Measurements from ENCODE around the gene ATXN1L. TPM values are rescaled to one million over a fixed set of nuclear protein-coding genes. Genes with fewer than 3 reads are reported as not detected.

ATXN1L gene
- total RNA-seq, 5 donors from 2014 or later (not counting 1 experiment from before 2014, with no cell fraction given), result 26.8 to 44.0 (median 29.3) TPM

GRCh38 chr16:71889147-71889546 is 43.4 kb downstream of the ATXN1L start:
- no peaks in the 10 kb centered on the region for H3K9me3 ChIP-seq
- H3K4me1 Mint-ChIP-seq, result peaks cover 12 to 19% (median 14%) of the 10 kb centered on the region in 3 donors
- ATAC-seq (replicated peaks in 1 of 4) (no peak), DNase-seq (no peak)
- H3K9me3 Mint-ChIP-seq, result no peaks in the 10 kb centered on the region
- CTCF ChIA-PET, result interaction anchor here in 1 of 2 donors (0.6 kb wide), 1 partner anchor 16 kb away, joined by 4 read pairs; no protein-coding TSS in a partner anchor
- H3K4me3 ChIP-seq (ENCODE audit: control insufficient read depth in 1 of 2, extremely low read depth in 1 of 2, low read length in 1 of 2), result no peak overlapping the region
- H3K27ac Mint-ChIP-seq, result no peak overlapping the region
- H3K27me3 Mint-ChIP-seq, result no peaks in the 10 kb centered on the region
- H3K4me1 ChIP-seq (ENCODE audit: control insufficient read depth in 1 of 2, extremely low read depth in 1 of 2, insufficient read depth in 2 of 2, low read length in 2 of 2), result peaks cover 2 to 18% of the 10 kb centered on the region in 2 experiments
- no peak overlapping the region for H3K4me3 Mint-ChIP-seq
- H3K36me3 Mint-ChIP-seq, result no peaks in the 10 kb centered on the region
- H3K27ac ChIP-seq (ENCODE audit: low read length), result no peak overlapping the region
- H3K27me3 ChIP-seq (replicated peaks in 1 of 2; ENCODE audit: control insufficient read depth in 2 of 2, extremely low read depth in 1 of 2, insufficient read depth in 2 of 2, low read length in 1 of 2), result no peaks in the 10 kb centered on the region
- H3K36me3 ChIP-seq (ENCODE audit: control insufficient read depth in 2 of 2, extremely low read depth in 1 of 2, insufficient read depth in 1 of 2, low read length in 1 of 2), result no peaks in the 10 kb centered on the region
- no CpG with 5 or more reads among the region's 3 CpGs for WGBS (ENCODE audit: insufficient coverage)
- POLR2A ChIA-PET, result interaction anchor here in 1 of 2 donors (0.6 kb wide), 2 partner anchors 13 to 17 kb away, joined by 3 read pairs; no protein-coding TSS in a partner anchor

DNA sequence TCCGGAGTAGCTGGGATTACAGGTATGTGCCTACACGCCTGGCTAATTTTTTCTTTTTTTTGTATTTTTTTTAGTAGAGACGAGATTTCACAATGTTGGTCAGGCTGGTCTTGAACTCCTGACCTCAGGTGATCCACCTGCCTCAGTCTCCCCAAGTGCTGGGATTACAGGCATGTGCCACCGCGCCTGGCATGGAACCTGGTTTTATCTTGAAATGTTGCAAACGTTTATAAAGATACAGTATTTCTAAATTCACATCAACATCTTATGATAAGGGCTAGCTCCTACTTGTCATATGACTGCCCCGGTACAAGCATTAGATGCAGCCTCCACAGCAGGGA is 48.1 kb downstream of the ATXN1L start:
- Mint-ChIP-seq H3K4me1 (peaks cover 24 to 33% (median 29%) of the 10 kb centered on the region in 3 donors), H3K27me3 (no peaks in the 10 kb centered on the region), H3K27ac (peak overlapping the region; percentile 95 to 96), H3K4me3 (peak overlapping the region; percentile 96 to 98 (median 96)), H3K9me3 (no peaks in the 10 kb centered on the region), H3K36me3 (peaks cover 3% of the 10 kb centered on the region)
- no peak for ATAC-seq (replicated peaks in 1 of 4)
- Histone ChIP-seq H3K4me3 (ENCODE audit: control insufficient read depth in 1 of 2, extremely low read depth in 1 of 2, low read length in 1 of 2) (peak overlapping the region; percentile 70 to 98), H3K9me3 (no peaks in the 10 kb centered on the region), H3K27ac (ENCODE audit: low read length) (peak overlapping the region; percentile 86), H3K4me1 (ENCODE audit: control insufficient read depth in 1 of 2, extremely low read depth in 1 of 2, insufficient read depth in 2 of 2, low read length in 2 of 2) (peaks cover 14 to 31% of the 10 kb centered on the region in 2 experiments), H3K27me3 (replicated peaks in 1 of 2; ENCODE audit: control insufficient read depth in 2 of 2, extremely low read depth in 1 of 2, insufficient read depth in 2 of 2, low read length in 1 of 2) (no peaks in the 10 kb centered on the region), H3K36me3 (ENCODE audit: control insufficient read depth in 2 of 2, extremely low read depth in 1 of 2, insufficient read depth in 1 of 2, low read length in 1 of 2) (peaks cover 0 to 3% of the 10 kb centered on the region in 2 donors)
- ChIA-PET CTCF (interaction anchor here (0.6 to 1.8 kb wide), 8 partner anchors 10 to 578 kb away, joined by 3 to 12 read pairs (median 4); partner anchors contain the start of gene ZNF821 (in 1 of the 2)), POLR2A (interaction anchor here (0.5 to 1.6 kb wide), 9 partner anchors 8 to 329 kb away, joined by 3 to 4 read pairs (median 4); partner anchors contain the start of gene ZNF821 (in 1 of the 2))
- no peak for DNase-seq
- WGBS (ENCODE audit: insufficient coverage), result 50% methylated on average over 2 of the region's 7 CpGs

GRCh38 chr16:71894229-71894920 is 48.6 kb downstream of the ATXN1L start:
- peaks cover 14 to 35% of the 10 kb centered on the region in 2 experiments for H3K4me1 ChIP-seq (ENCODE audit: control insufficient read depth in 1 of 2, extremely low read depth in 1 of 2, insufficient read depth in 2 of 2, low read length in 2 of 2)
- CTCF ChIA-PET, result interaction anchor here (0.6 to 1.8 kb wide), 9 partner anchors 8 to 579 kb away, joined by 3 to 12 read pairs (median 4); partner anchors contain the start of gene ZNF821 (in 1 of the 2)
- Mint-ChIP-seq H3K36me3 (peaks cover 3% of the 10 kb centered on the region), H3K9me3 (no peaks in the 10 kb centered on the region), H3K4me3 (peak overlapping the region; percentile 96 to 98 (median 96)), H3K27ac (peak overlapping the region; percentile 95 to 96), H3K4me1 (peaks cover 29 to 38% (median 34%) of the 10 kb centered on the region in 3 donors), H3K27me3 (no peaks in the 10 kb centered on the region)
- peak overlapping the region; percentile 86 for H3K27ac ChIP-seq (ENCODE audit: low read length)
- H3K9me3 ChIP-seq, result no peaks in the 10 kb centered on the region
- peaks cover 0 to 3% of the 10 kb centered on the region in 2 donors for H3K36me3 ChIP-seq (ENCODE audit: control insufficient read depth in 2 of 2, extremely low read depth in 1 of 2, insufficient read depth in 1 of 2, low read length in 1 of 2)
- POLR2A ChIA-PET, result interaction anchor here (0.6 to 1.7 kb wide), 8 partner anchors 9 to 329 kb away, joined by 3 to 8 read pairs (median 4); partner anchors contain the start of genes AP1G1 (in 1 of the 2) and ZNF821 (in 1 of the 2)
- peak in 25 of 35 experiments; percentile 9 to 63 (median 23) for DNase-seq
- peak overlapping the region; percentile 70 to 98 for H3K4me3 ChIP-seq (ENCODE audit: control insufficient read depth in 1 of 2, extremely low read depth in 1 of 2, low read length in 1 of 2)
- no peaks in the 10 kb centered on the region for H3K27me3 ChIP-seq (replicated peaks in 1 of 2; ENCODE audit: control insufficient read depth in 2 of 2, extremely low read depth in 1 of 2, insufficient read depth in 2 of 2, low read length in 1 of 2)
- WGBS (ENCODE audit: insufficient coverage), result under 1% methylated on average over 23 of the region's 31 CpGs
- peak in 2 of 4 experiments; percentile 5 to 15 for ATAC-seq (replicated peaks in 1 of 4)

DNA sequence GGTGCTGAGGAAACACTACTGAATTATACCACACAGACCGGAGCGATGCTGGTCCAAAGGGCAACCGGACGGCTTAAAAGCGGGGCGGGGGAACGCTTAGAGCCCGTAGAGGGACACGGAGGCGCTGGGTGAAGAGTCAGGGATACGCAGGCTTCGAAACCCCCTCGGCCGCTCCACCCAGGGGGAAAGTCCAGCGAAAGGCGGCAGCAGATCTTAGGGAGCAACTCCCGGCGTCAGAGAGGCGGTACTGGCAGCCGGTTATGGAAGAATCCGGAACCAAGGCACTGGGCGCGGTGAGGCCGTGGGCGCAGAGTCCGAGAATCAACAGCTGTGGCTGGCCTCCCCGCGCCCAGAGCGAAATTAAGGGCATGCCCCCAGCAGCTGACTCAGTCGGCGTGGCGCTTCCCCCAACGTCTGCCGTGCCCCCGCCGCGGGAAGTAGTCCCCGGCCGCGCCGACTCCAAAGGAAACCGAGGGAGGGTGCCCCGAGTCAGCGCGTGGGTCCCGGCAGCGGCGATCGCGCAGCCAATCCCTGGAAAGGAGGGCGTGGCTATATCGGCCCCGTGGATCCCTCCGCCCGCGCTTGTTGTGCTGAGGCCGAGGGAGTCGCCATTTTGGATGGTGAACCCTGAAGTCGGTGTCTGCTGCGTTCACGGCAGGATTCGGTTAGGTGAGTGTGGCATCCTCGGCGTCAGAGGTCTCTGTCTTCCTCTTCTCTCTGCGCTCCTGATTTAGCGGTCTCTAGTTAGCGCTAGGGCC is 49.3 kb downstream of the ATXN1L start, which contains the start of gene IST1:
Gene IST1 (plus strand): TSS at position 611 of the 758 bp plus-strand sequence. CDS start 20,110 bp downstream, outside the sequence.
- H3K36me3 Mint-ChIP-seq, result peaks cover 3% of the 10 kb centered on the region

GRCh38 chr16:71895679-71896365 is 50.0 kb downstream of the ATXN1L start:
- ChIA-PET CTCF (interaction anchor here (0.5 to 1.7 kb wide), 4 partner anchors 10 to 107 kb away, joined by 3 to 7 read pairs (median 4); no protein-coding TSS in a partner anchor), POLR2A (interaction anchor here (0.5 to 1.7 kb wide), 6 partner anchors 11 to 115 kb away, joined by 3 to 9 read pairs (median 3); partner anchors contain the start of genes AP1G1 (in 1 of the 2) and ZNF821 (in 1 of the 2))
- no peaks in the 10 kb centered on the region for H3K9me3 Mint-ChIP-seq
- no peaks in the 10 kb centered on the region for H3K27me3 ChIP-seq (replicated peaks in 1 of 2; ENCODE audit: control insufficient read depth in 2 of 2, extremely low read depth in 1 of 2, insufficient read depth in 2 of 2, low read length in 1 of 2)
- H3K4me1 Mint-ChIP-seq, result peaks cover 41 to 52% (median 46%) of the 10 kb centered on the region in 3 donors
- peaks cover 16 to 42% of the 10 kb centered on the region in 2 experiments for H3K4me1 ChIP-seq (ENCODE audit: control insufficient read depth in 1 of 2, extremely low read depth in 1 of 2, insufficient read depth in 2 of 2, low read length in 2 of 2)
- peak in 16 of 35 experiments; percentile 9 to 39 (median 21) for DNase-seq
- peak overlapping the region; percentile 96 to 98 (median 96) for H3K4me3 Mint-ChIP-seq
- WGBS (ENCODE audit: insufficient coverage), result 0% methylated on average over 40 of the region's 44 CpGs
- H3K9me3 ChIP-seq, result no peaks in the 10 kb centered on the region
- H3K4me3 ChIP-seq (ENCODE audit: control insufficient read depth in 1 of 2, extremely low read depth in 1 of 2, low read length in 1 of 2), result peak overlapping the region; percentile 70 to 98
- peak; percentile 22 to 34 (median 31) for ATAC-seq (replicated peaks in 1 of 4)
- peak overlapping the region; percentile 86 for H3K27ac ChIP-seq (ENCODE audit: low read length)
- H3K27ac Mint-ChIP-seq, result peak overlapping the region; percentile 95 to 96
- peaks cover 7% of the 10 kb centered on the region for H3K36me3 Mint-ChIP-seq
- H3K27me3 Mint-ChIP-seq, result no peaks in the 10 kb centered on the region
- H3K36me3 ChIP-seq (ENCODE audit: control insufficient read depth in 2 of 2, extremely low read depth in 1 of 2, insufficient read depth in 1 of 2, low read length in 1 of 2), result peaks cover 0 to 3% of the 10 kb centered on the region in 2 donors

More for the DNA sequence above, 49.3 kb downstream of the ATXN1L start, which contains the start of gene IST1:
- CTCF ChIA-PET, result interaction anchor here (0.5 to 1.8 kb wide), 8 partner anchors 9 to 107 kb away, joined by 3 to 12 read pairs (median 5); partner anchors contain the start of gene ZNF821 (in 1 of the 2)
- no peaks in the 10 kb centered on the region for H3K27me3 ChIP-seq (replicated peaks in 1 of 2; ENCODE audit: control insufficient read depth in 2 of 2, extremely low read depth in 1 of 2, insufficient read depth in 2 of 2, low read length in 1 of 2)
- Mint-ChIP-seq H3K27ac (peak within 1 kb of the TSS; percentile 95 to 96), H3K9me3 (no peaks in the 10 kb centered on the region), H3K27me3 (no peaks in the 10 kb centered on the region), H3K4me3 (peak within 1 kb of the TSS; percentile 96 to 98 (median 96)), H3K4me1 (peaks cover 35 to 46% (median 40%) of the 10 kb centered on the region in 3 donors)
- peaks cover 14 to 42% of the 10 kb centered on the region in 2 experiments for H3K4me1 ChIP-seq (ENCODE audit: control insufficient read depth in 1 of 2, extremely low read depth in 1 of 2, insufficient read depth in 2 of 2, low read length in 2 of 2)
- peak within 1 kb of the TSS; percentile 86 for H3K27ac ChIP-seq (ENCODE audit: low read length)
- POLR2A ChIA-PET, result interaction anchor here (0.5 to 1.7 kb wide), 3 partner anchors 14 to 115 kb away, joined by 3 to 8 read pairs (median 3); partner anchors contain the start of gene AP1G1 (in 1 of the 2)
- peaks cover 0 to 3% of the 10 kb centered on the region in 2 donors for H3K36me3 ChIP-seq (ENCODE audit: control insufficient read depth in 2 of 2, extremely low read depth in 1 of 2, insufficient read depth in 1 of 2, low read length in 1 of 2)
- DNase-seq (peak; percentile 94 to 99 (median 97)), ATAC-seq (replicated peaks in 1 of 4) (peak; percentile 89 to 96 (median 92))
- H3K9me3 ChIP-seq, result no peaks in the 10 kb centered on the region
- under 1% methylated on average over 64 of the region's 67 CpGs for WGBS (ENCODE audit: insufficient coverage)
- H3K4me3 ChIP-seq (ENCODE audit: control insufficient read depth in 1 of 2, extremely low read depth in 1 of 2, low read length in 1 of 2), result peak within 1 kb of the TSS; percentile 70 to 98

Measured in T-cell (primary cell).